Ectodermal cell (in vitro differentiated cells): ENCODE measurements around the gene AMBRA1.

ENCODE experiments used
- H3K27ac ChIP-seq: 2 replicates; pipeline ENCODE4 v1.7.0; 2013; ENCODE audit warnings: mild to moderate bottlenecking, low read depth, low read length; ENCODE audit not compliant: insufficient read depth, poor library complexity, severe bottlenecking
- H3K27me3 ChIP-seq: 2 replicates; pipeline ENCODE4 v1.7.0; 2013; ENCODE audit warnings: mild to moderate bottlenecking, low read length; ENCODE audit not compliant: insufficient read depth, control insufficient read depth, poor library complexity, severe bottlenecking
- H3K36me3 ChIP-seq: one replicate; pipeline ENCODE4 v1.7.0; 2013; ENCODE audit warnings: low read length; ENCODE audit not compliant: control insufficient read depth, insufficient read depth
- H3K4me1 ChIP-seq: one replicate; pipeline ENCODE4 v1.7.0; 2013; ENCODE audit warnings: low read length; ENCODE audit not compliant: control insufficient read depth, insufficient read depth
- H3K4me3 ChIP-seq: 2 replicates; pipeline ENCODE4 v1.7.0; 2013; ENCODE audit warnings: low read depth, low read length, control low read depth; ENCODE audit not compliant: insufficient read depth
- H3K9me3 ChIP-seq: 2 replicates; pipeline ENCODE4 v1.7.0; 2013; ENCODE audit warnings: mild to moderate bottlenecking, low read length, moderate library complexity; ENCODE audit not compliant: control insufficient read depth
- WGBS, 2 experiments: methylation state at CpG; one replicate each; pipeline ENCODE4 v1.1.7; 2013; ENCODE audit warnings: missing lambda C conversion rate in 2 of 2; 5-methylcytosine and 5-hydroxymethylcytosine counted together

The AMBRA1 gene

DNA sequence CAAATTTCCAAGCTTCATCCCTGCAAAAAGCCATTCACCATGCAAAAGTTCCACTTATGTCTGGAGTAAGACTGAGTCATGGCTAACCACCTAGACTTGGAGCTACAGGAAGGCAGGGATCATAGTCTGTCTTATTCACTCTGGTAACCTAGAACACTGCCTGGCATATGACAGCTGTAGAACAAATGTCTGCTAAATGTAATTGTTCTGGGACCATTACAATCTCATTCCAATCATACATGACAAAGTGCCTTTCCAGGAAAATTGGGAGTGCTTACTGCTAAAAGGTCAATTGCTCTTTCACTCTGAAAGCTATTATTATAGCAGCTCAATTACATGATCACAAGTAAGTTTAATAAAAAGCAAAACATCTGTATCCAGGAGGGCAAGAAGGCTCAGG lies 103.2 kb downstream of the AMBRA1 start:
- no peak overlapping the region for H3K4me3 ChIP-seq
- peaks cover 26% of the 10 kb centered on the region for H3K4me1 ChIP-seq
- no peaks in the 10 kb centered on the region for H3K9me3 ChIP-seq
- no peaks in the 10 kb centered on the region for H3K27me3 ChIP-seq
- no peak overlapping the region for H3K27ac ChIP-seq
- H3K36me3 ChIP-seq = peaks cover 5% of the 10 kb centered on the region

DNA sequence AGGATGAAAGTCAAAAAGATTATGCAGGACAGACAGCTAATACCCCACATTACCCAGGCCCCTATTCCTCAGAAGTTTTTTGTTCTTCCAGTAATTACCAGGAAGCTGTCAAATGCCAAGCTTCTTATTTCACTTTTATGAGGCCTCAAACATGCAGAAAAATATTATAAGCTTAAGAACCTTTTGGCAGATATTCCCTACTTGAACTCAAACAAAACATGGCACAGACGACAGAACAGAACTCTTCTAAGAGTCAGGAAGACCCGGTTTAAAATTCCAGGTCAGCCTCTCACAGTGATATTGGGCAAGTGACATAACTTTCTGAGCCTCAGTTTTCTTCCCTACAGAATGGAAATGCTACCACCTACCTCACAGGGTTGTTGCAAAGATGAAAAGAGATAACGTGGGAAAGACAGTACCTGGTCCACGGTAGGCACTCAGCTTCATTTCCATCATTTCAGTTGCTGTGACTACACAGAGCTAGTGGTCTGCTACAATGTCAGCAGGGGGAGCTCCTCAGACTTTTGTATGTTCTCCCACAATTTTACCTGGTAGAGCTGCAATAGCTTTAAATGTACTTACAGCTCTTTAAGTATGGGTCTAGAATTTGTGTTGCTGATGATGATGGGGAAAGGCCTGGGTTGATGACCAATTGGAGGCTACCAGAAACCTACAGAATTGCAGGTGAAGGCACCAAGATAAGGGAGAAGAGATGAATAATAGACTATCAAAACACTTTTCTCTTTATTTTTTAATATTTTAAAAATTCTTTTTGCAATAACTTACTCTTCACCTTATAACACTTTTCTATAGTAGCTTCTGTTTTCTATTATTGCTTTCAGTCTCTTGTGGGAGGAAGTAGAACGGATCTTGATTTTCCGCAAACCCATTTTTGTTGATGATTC lies 103.9 kb downstream of the AMBRA1 start:
- 83 to 84% methylated on average over 6 of the region's 6 CpGs for WGBS, 2 experiments
- Histone ChIP-seq H3K4me3 (no peak overlapping the region), H3K27me3 (no peaks in the 10 kb centered on the region), H3K36me3 (peaks cover 5% of the 10 kb centered on the region), H3K9me3 (no peaks in the 10 kb centered on the region), H3K4me1 (peaks cover 26% of the 10 kb centered on the region), H3K27ac (no peak overlapping the region)

DNA sequence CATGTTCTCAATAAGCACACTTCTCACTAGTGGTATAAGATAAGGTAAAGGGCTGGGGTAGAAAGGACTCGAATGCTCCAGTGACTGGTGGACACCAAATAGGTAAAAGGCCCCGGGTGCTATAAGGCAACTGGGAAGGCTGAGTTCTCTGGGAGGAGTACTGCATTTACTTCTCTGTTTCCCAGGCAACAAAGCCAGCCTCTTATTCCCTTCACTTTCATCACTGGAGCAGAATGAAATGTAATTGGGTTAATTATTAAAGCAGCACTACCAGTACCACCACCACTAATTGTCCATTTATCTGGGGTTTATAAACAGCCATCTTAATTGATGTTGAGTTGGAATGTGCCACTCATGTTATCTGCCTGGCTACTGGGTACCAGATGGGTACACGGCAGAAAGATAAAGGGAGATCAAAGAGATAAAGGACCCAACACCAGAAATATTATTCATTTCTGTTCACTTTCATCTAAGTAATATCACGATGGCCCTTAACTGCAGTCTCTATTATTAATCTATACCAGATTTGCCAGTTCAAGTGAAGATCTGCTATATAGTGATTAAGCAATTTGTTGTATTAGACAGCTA lies 107.9 kb downstream of the AMBRA1 start:
- H3K9me3 ChIP-seq = no peaks in the 10 kb centered on the region
- no peaks in the 10 kb centered on the region for H3K27me3 ChIP-seq
- H3K27ac ChIP-seq = no peak overlapping the region
- no peaks in the 10 kb centered on the region for H3K36me3 ChIP-seq
- 91% methylated on average over 3 to 4 of the region's 4 CpGs for WGBS, 2 experiments
- H3K4me1 ChIP-seq = peaks cover 10% of the 10 kb centered on the region
- no peak overlapping the region for H3K4me3 ChIP-seq

DNA sequence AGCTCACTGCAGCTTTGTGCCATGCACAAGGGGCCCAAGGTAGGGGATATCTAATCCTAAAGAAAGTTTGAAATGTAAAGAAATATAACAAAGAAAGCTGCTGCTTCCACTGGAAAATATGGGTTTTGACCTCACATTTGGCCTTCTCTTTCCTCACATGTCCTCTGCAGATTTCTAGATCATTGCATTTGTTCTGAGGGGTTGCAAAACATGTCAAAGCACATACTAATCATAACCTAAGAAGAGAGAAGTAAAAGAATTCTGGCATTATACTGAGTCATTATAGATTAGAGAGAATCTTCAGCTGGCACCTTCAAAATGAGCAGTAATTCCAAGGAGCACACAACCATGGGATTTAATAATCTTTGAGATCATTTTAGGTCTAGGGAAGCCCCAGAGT lies 109.7 kb downstream of the AMBRA1 start:
- Histone ChIP-seq H3K36me3 (no peaks in the 10 kb centered on the region), H3K4me3 (no peak overlapping the region), H3K4me1 (peaks cover 10% of the 10 kb centered on the region), H3K9me3 (no peaks in the 10 kb centered on the region), H3K27me3 (no peaks in the 10 kb centered on the region), H3K27ac (no peak overlapping the region)

DNA sequence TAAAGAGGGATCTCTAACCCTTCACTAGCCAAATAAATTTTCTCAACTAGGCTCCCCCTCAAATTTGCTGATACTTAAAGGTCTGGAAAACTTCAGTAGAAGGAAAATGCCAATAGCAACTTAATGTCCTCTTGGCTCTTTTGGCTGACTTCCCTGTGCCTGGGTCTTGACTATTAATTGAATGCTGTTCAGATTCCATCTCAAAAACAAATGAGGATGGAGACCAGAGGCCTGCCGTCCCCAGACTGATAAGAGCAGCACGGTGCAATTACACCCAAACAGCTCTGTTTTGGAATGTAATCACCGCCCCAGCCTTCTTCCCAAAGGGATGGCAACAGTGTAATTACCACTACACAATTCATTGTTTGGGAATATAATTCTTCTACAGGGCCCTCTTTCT lies 112.9 kb downstream of the AMBRA1 start:
- WGBS, 2 experiments = 90 to 92% methylated on average over 3 of the region's 3 CpGs
- Histone ChIP-seq H3K36me3 (no peaks in the 10 kb centered on the region), H3K4me3 (no peak overlapping the region), H3K9me3 (no peaks in the 10 kb centered on the region), H3K27me3 (no peaks in the 10 kb centered on the region), H3K27ac (no peak overlapping the region), H3K4me1 (peaks cover 7% of the 10 kb centered on the region)

DNA sequence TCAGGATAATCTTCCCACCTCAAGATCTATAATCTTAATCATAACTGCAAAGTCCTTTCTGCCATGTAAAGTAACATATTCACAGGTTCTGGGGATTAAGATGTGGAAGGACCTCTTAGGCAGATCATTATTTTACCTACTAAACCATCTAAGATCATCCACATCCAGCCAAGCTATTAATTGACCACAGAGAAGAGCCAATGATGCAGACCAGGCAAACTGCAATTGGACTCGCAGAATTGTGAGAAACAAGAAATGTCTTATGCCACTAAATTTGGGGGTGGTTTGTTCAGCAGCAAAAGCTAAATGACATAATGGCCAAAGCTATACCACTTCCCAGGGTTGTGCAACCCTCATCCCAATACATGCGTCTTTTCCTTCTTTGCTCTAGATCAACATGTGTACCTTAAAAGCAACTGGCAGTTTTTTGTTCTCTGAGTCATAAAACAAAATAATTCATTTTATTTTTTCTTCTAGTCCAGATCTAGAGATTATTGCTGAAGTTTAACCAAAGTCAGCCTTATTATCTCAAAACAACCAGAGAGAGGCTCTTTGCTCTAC lies 113.6 kb downstream of the AMBRA1 start:
- Histone ChIP-seq H3K27me3 (no peaks in the 10 kb centered on the region), H3K4me3 (no peak overlapping the region), H3K4me1 (no peaks in the 10 kb centered on the region), H3K36me3 (no peaks in the 10 kb centered on the region), H3K9me3 (no peaks in the 10 kb centered on the region), H3K27ac (no peak overlapping the region)
- 93 to 97% methylated on average over 2 of the region's 2 CpGs for WGBS, 2 experiments

DNA sequence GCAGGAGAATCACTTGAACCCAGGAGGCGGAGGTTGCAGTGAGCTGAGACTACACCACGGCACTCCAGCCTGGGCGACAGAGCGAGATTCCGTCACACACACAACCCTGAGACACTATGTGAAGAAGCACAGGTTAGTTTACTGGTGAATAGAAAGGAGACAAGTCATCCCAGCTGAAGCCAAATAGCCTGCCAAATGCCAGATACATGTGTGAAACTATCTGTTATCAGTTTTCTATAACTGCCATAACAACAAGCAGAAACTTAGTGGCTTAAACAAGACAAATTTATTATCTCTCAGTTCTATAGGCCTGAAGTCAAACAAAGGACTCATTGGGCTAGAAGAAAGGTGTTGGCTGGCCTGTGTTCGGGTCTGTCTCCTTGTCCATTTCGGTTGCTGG lies 114.2 kb downstream of the AMBRA1 start:
- no peak overlapping the region for H3K4me3 ChIP-seq
- 92 to 93% methylated on average over 7 of the region's 7 CpGs for WGBS, 2 experiments
- H3K9me3 ChIP-seq = no peaks in the 10 kb centered on the region
- H3K27me3 ChIP-seq = no peaks in the 10 kb centered on the region
- no peaks in the 10 kb centered on the region for H3K4me1 ChIP-seq
- no peak overlapping the region for H3K27ac ChIP-seq
- no peaks in the 10 kb centered on the region for H3K36me3 ChIP-seq

DNA sequence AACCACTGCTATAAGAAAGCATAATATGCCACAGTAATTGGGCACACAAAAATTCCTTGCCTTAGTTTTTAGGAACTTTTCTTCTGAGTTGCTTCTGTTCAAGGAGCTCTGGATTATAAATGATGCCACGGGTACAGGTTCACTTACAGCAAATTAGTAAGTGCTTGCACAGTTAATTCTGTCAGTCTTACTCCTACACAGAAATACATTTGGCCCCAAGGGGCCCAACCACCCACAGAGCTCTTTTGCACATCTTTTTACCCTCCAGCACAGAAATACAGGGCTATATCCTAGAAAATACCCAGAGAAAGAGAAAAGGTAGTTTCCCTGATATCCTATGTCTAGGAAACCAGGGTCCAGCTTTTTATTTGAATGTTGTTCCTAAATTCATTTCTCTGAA lies 115.6 kb downstream of the AMBRA1 start:
- Histone ChIP-seq H3K27me3 (no peaks in the 10 kb centered on the region), H3K27ac (no peak overlapping the region), H3K4me1 (no peaks in the 10 kb centered on the region), H3K4me3 (no peak overlapping the region), H3K9me3 (no peaks in the 10 kb centered on the region), H3K36me3 (no peaks in the 10 kb centered on the region)
- WGBS, 2 experiments = 93 to 94% methylated on average over 1 of the region's 1 CpG

DNA sequence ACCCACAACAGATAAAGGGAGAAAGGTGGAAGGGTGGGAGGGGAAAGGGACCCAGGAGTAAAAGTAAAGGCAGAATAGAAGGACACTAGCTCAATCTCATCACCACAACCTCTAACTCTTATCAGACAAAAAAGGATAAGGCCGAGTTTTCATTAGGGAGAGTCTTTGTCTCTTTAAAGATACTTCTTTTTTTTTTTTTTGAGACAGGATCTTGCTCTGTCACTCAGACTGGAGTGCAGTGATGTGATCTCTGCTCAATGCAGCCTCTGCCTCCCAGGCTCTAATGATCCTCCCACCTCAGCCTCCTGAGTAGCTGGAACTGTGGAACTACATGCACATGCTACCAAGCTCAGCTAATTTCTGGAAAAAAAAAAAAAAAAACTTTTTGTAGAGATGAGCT lies 116.7 kb downstream of the AMBRA1 start:
- Histone ChIP-seq H3K4me1 (no peaks in the 10 kb centered on the region), H3K27ac (no peak overlapping the region), H3K27me3 (no peaks in the 10 kb centered on the region), H3K4me3 (no peak overlapping the region), H3K9me3 (no peaks in the 10 kb centered on the region), H3K36me3 (no peaks in the 10 kb centered on the region)
- WGBS, 2 experiments = 75 to 100% methylated on average over 1 of the region's 1 CpG

DNA sequence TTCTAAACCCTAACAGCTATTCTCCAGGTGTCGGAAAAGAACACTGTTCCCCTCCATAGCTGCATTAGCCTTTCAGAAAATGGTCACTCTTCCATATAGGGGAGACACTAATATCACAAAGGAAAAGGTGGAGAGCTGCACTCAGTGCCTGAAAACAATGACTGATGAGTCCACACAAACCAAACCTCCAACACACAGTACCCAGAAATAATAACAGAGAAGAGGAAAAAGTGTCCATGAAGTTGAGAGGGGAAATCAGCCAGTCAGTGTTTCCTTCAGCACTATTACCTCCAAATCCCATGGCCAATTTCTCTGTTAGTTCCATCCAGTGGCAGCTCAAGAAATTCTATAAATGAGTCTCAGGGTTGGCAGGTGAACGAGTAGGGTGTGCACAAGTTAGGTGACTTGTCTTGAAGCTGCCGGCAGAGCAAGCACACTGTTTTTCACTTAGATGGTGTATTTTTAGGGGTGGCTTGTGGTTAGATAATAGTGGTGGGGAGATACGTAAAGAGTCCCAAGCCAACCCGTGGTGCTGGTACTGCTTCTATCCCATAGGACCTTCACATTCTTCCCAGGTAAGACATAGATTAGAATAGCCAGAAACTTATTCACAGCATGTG lies 117.8 kb downstream of the AMBRA1 start:
- H3K27me3 ChIP-seq = no peaks in the 10 kb centered on the region
- H3K9me3 ChIP-seq = no peaks in the 10 kb centered on the region
- WGBS, 2 experiments = 89 to 96% methylated on average over 5 of the region's 5 CpGs
- H3K27ac ChIP-seq = no peak overlapping the region
- no peaks in the 10 kb centered on the region for H3K36me3 ChIP-seq
- no peaks in the 10 kb centered on the region for H3K4me1 ChIP-seq
- no peak overlapping the region for H3K4me3 ChIP-seq
